Hypothalamus (tissue), 51 donors: Measurements from ENCODE around the gene RRAGA.
"Not testable (repeated sequence)": the region's sequence is repeated elsewhere in the genome, so short reads cannot be mapped to it uniquely, and the experiment has no call there.

Experiments used
- DNase-seq, 51 donors: peaks; one replicate each; lab custom pipeline; 2025; lab: John Stamatoyannopoulos, UW

Gene RRAGA

GRCh38 chr9:19048966-19049916, at the start of gene RRAGA:
Gene RRAGA (plus strand): TSS chr9:19049427. CDS start chr9:19049660, 233 bp downstream.
- peak; percentile 72 to 97 (median 89) for DNase-seq

GRCh38 chr9:19000133-19000532, 49.1 kb upstream of the RRAGA start:
- no peak for DNase-seq

GRCh38 chr9:19009391-19009965, 39.7 kb upstream of the RRAGA start:
- no peak for DNase-seq

GRCh38 chr9:19018201-19018600, 31.0 kb upstream of the RRAGA start:
- no peak for DNase-seq

- no peak for DNase-seq
Measured at GRCh38 chr9:19020886-19021455, 28.3 kb upstream of the RRAGA start.

GRCh38 chr9:19021649-19022048, 27.6 kb upstream of the RRAGA start:
- not testable (repeated sequence) for DNase-seq

GRCh38 chr9:19022206-19022605, 27.0 kb upstream of the RRAGA start:
- no peak for DNase-seq

- no peak for DNase-seq
Measured at GRCh38 chr9:19023078-19023477, 26.1 kb upstream of the RRAGA start.

GRCh38 chr9:19026375-19026774, 22.9 kb upstream of the RRAGA start:
- no peak for DNase-seq

GRCh38 chr9:19027825-19028224, 21.4 kb upstream of the RRAGA start:
- DNase-seq: no peak

GRCh38 chr9:19028835-19029451, 20.3 kb upstream of the RRAGA start:
- peak in 20 of 51 donors; percentile 4 to 61 (median 14) for DNase-seq

- DNase-seq: no peak
Measured at GRCh38 chr9:19030899-19031298, 18.3 kb upstream of the RRAGA start.

- DNase-seq: no peak
Measured at GRCh38 chr9:19032406-19032805, 16.8 kb upstream of the RRAGA start.

GRCh38 chr9:19033015-19033414, 16.2 kb upstream of the RRAGA start, which contains the start of gene SAXO1:
Gene SAXO1 (minus strand): TSS chr9:19033209. CDS start chr9:19032908, 301 bp downstream.
- DNase-seq: no peak

GRCh38 chr9:19036611-19037010, 12.6 kb upstream of the RRAGA start:
- no peak for DNase-seq

- DNase-seq: peak in 25 of 51 donors; percentile 6 to 58 (median 37)
Measured at GRCh38 chr9:19049917-19050636, 850 bp downstream of the RRAGA start.

GRCh38 chr9:19050637-19051591, 1.7 kb downstream of the RRAGA start:
- no peak for DNase-seq

GRCh38 chr9:19057033-19057432, 7.8 kb downstream of the RRAGA start:
- DNase-seq: no peak

- no peak for DNase-seq
Measured at GRCh38 chr9:19074229-19074628, 25.0 kb downstream of the RRAGA start.
